Endothelial cell of umbilical vein (primary cell): Measurements from ENCODE around the gene RABEP2. TPM values are rescaled to one million over a fixed set of nuclear protein-coding genes. Genes with fewer than 3 reads are reported as not detected.

Source experiments
- BruUV-seq: library from RNA; stranded (reverse); fragments of 400-500 nt; replicated peaks from 2 replicates; lab custom pipeline; 2021; lab: Mats Ljungman, UMichigan
- CTCF ChIA-PET: fragments of 300-600, 350-600 bp; sonication (Branson Sonifier 250); formaldehyde crosslinking; loops from one replicate; lab custom pipeline; 2021; ENCODE audit warnings: antibody characterized with exemption, inconsistent platforms; lab: Charles Lee
- POLR2A ChIA-PET: fragments of 300-600, 350-600 bp; sonication (Branson Sonifier 250); formaldehyde crosslinking; loops from one replicate; lab custom pipeline; 2021; ENCODE audit warnings: antibody characterized with exemption, inconsistent platforms; lab: Charles Lee
- DNase-seq: peaks from one replicate; pipeline ENCODE4 v3.0.0-alpha.2; 2011; ENCODE audit warnings: low read depth, low spot score
- FAIRE-seq: peaks from 2 replicates; lab custom pipeline; 2011; peaks lifted over from hg19 to GRCh38; lab: Jason Lieb, UNC
- H2AFZ ChIP-seq: 2 replicates; pipeline ENCODE4 v1.6.0; 2012; ENCODE audit warnings: low read depth, low read length, control low read depth, inconsistent platforms
- H3K27ac ChIP-seq: 2 replicates; pipeline ENCODE4 v1.5.1; 2011; ENCODE audit warnings: low read depth, mild to moderate bottlenecking, control low read depth, low read length, moderate library complexity; ENCODE audit not compliant: insufficient read depth
- H3K27me3 ChIP-seq, 2 experiments: 2 replicates each; pipeline versions ENCODE4 v1.6.0 to v1.6.1; 2011; ENCODE audit warnings: low read length in 2 of 2, mixed read lengths in 1 of 2; ENCODE audit not compliant: control insufficient read depth in 2 of 2, insufficient read depth in 2 of 2
- H3K36me3 ChIP-seq, 2 experiments: 2 replicates in 1 of 2; 3 replicates in 1 of 2; pipeline ENCODE4 v1.5.1; 2011; ENCODE audit warnings: low read length in 2 of 2, mild to moderate bottlenecking in 1 of 2, moderate library complexity in 1 of 2; ENCODE audit not compliant: control insufficient read depth in 2 of 2, insufficient read depth in 2 of 2; ENCODE audit errors: extremely low read depth in 1 of 2
- H3K4me1 ChIP-seq: 3 replicates; pipeline ENCODE4 v1.5.1; 2011; ENCODE audit warnings: mild to moderate bottlenecking, low read length; ENCODE audit not compliant: control insufficient read depth, insufficient read depth; ENCODE audit errors: extremely low read depth
- H3K4me2 ChIP-seq: 2 replicates; pipeline ENCODE4 v1.6.1; 2011; ENCODE audit warnings: low read length, control low read depth, mixed read lengths; ENCODE audit not compliant: insufficient read depth
- H3K4me3 ChIP-seq, 3 experiments: fragments of 200-600 bp in 1 of 3; sonication (generic), shearing (Covaris generic) in 1 of 3; replicated peaks in 1 of 3; 2 replicates each; pipeline ENCODE4 v1.5.1; 2011 to 2016; ENCODE audit warnings: control low read depth in 3 of 3, low read length in 3 of 3, mild to moderate bottlenecking in 2 of 3, inconsistent platforms in 1 of 3, low read depth in 1 of 3, moderate library complexity in 1 of 3; ENCODE audit not compliant: insufficient read depth in 1 of 3
- H3K79me2 ChIP-seq: 2 replicates; pipeline ENCODE4 v1.6.0; 2012; ENCODE audit warnings: low read length, inconsistent platforms; ENCODE audit not compliant: control insufficient read depth, insufficient read depth
- H3K9ac ChIP-seq: replicated peaks from 2 replicates; pipeline ENCODE3; 2011; ENCODE audit warnings: low read length, control low read depth; ENCODE audit not compliant: insufficient read depth; ENCODE audit errors: extremely low read depth
- H3K9me1 ChIP-seq: replicated peaks from 3 replicates; pipeline ENCODE4 v1.6.0; 2011; ENCODE audit warnings: mild to moderate bottlenecking, low read length; ENCODE audit not compliant: control insufficient read depth, insufficient read depth; ENCODE audit errors: extremely low read depth
- H3K9me3 ChIP-seq: replicated peaks from 2 replicates; pipeline ENCODE4 v1.5.1; 2012; ENCODE audit warnings: low read length, inconsistent platforms; ENCODE audit not compliant: control insufficient read depth, insufficient read depth
- H4K20me1 ChIP-seq: replicated peaks from 2 replicates; pipeline ENCODE3; 2011; ENCODE audit warnings: mild to moderate bottlenecking, low read length; ENCODE audit not compliant: control insufficient read depth, insufficient read depth; ENCODE audit errors: extremely low read depth
- EZH2 ChIP-seq: IDR thresholded peaks from 2 replicates; pipeline ENCODE4 v1.6.1; 2012; ENCODE audit warnings: borderline replicate concordance, low read depth, mild to moderate bottlenecking, moderate library complexity, low read length, inconsistent platforms; ENCODE audit not compliant: severe bottlenecking
- FOS ChIP-seq: IDR thresholded peaks from 2 replicates; pipeline ENCODE4 v1.6.1; 2011; ENCODE audit warnings: mild to moderate bottlenecking, low read length, moderate library complexity, borderline replicate concordance; ENCODE audit not compliant: insufficient read depth
- GATA2 ChIP-seq: IDR thresholded peaks from 2 replicates; pipeline ENCODE4 v1.7.0; 2011; ENCODE audit warnings: low read depth, mild to moderate bottlenecking, moderate library complexity, mixed read lengths, low read length; ENCODE audit not compliant: insufficient read length, insufficient read depth
- JUN ChIP-seq: IDR thresholded peaks from 2 replicates; pipeline ENCODE4 v1.6.1; 2011; ENCODE audit warnings: borderline replicate concordance, low read depth; ENCODE audit not compliant: insufficient read length, insufficient read depth
- MYC ChIP-seq: IDR thresholded peaks from one replicate; pipeline ENCODE4 v1.6.1; 2011; ENCODE audit warnings: mild to moderate bottlenecking, low read depth, low read length
- POLR2A ChIP-seq: IDR thresholded peaks from 2 replicates; pipeline ENCODE4 v1.6.1; 2012; ENCODE audit warnings: low read depth, mild to moderate bottlenecking, control low read depth, low read length
- POLR2AphosphoS5 ChIP-seq: IDR thresholded peaks from 2 replicates; pipeline ENCODE4 v1.6.1; 2012; ENCODE audit warnings: low read depth, mild to moderate bottlenecking, control low read depth, low read length, moderate library complexity; ENCODE audit not compliant: insufficient read depth
- dilution Hi-C: fragments of 300-500 bp; cut with MboI; formaldehyde crosslinking; loops from one replicate; pipeline ENCODE4 v1.15.0; 2019; ENCODE audit warnings: low sequenced_read_pairs; ENCODE audit not compliant: extremely low pct_ligation_motif_present
- intact Hi-C: fragments of 100-400 bp; cut with micrococcal nuclease; formaldehyde crosslinking; loops from one replicate; pipeline ENCODE4 v1.10.0; 2022
- polyA plus RNA-seq, 4 experiments: library from polyadenylated mRNA; depleted of rRNA in 3 of 4; stranded (reverse) in 3 of 4; unstranded in 1 of 4; fragments of >200 nt; gene quantifications; 2 replicates each; pipeline versions ENCODE4 v1.2.1 to v1.2.3, GENCODE V29; 2011 to 2012; ENCODE audit warnings: missing spikeins in 1 of 4
- total RNA-seq: library from RNA; stranded (reverse); gene quantifications from 2 replicates; pipeline ENCODE4 v1.2.3, GENCODE V29; 2021
- TF ChIP-seq, protein P1 (sequence below), 2 donors: IDR thresholded peaks; 1 replicate in 1 of 2; 2 replicates in 1 of 2; pipeline ENCODE4 v1.5.1; 2011; ENCODE audit warnings: low read length in 2 of 2, mild to moderate bottlenecking in 2 of 2, moderate library complexity in 2 of 2, control low read depth in 1 of 2, inconsistent platforms in 1 of 2, low read depth in 1 of 2; ENCODE audit not compliant: insufficient read depth in 1 of 2; ENCODE audit errors: extremely low read depth in 1 of 2
- TF ChIP-seq, protein P2 (sequence below): IDR thresholded peaks from 2 replicates; pipeline ENCODE4 v1.6.1; 2011; ENCODE audit not compliant: insufficient read depth, insufficient read length

Gene RABEP2
- total and polyA plus RNA-seq, 2 donors (not counting 3 experiments of a cell fraction or from before 2014, with no cell fraction given): 25.9 to 37.4 TPM

DNA sequence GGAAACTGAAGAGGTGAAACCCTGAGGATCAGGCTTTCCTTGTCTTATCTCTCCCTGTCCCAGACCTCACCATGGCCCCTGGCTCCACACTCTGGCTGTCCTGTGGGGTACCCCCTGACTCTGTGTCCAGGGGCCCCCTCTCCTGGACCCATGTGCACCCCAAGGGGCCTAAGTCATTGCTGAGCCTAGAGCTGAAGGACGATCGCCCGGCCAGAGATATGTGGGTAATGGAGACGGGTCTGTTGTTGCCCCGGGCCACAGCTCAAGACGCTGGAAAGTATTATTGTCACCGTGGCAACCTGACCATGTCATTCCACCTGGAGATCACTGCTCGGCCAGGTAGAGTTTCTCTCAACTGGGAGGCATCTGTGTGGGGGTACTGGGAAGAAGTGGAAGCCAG, 8.1 kb upstream of the RABEP2 start:
- Histone ChIP-seq H3K4me1 (no peaks in the 10 kb centered on the region), H3K9me1 (no peaks in the 10 kb centered on the region), H3K9me3 (no peaks in the 10 kb centered on the region), H3K9ac (no peak overlapping the region), H3K79me2 (no peaks in the 10 kb centered on the region), H3K27me3 (no peaks in the 10 kb centered on the region), H3K4me2 (no peak overlapping the region), H4K20me1 (no peaks in the 10 kb centered on the region), H3K4me3 (no peak overlapping the region), H3K36me3 (no peaks in the 10 kb centered on the region), H3K27ac (no peak overlapping the region), H2AFZ (no peak overlapping the region)
- CTCF ChIA-PET: interaction anchor here (1.1 to 1.5 kb wide), 3 partner anchors 9 to 12 kb away, joined by 4 to 6 read pairs (median 5); no protein-coding TSS in a partner anchor
- no peak for FAIRE-seq
- intact Hi-C loops: no loop called here
- no peak for DNase-seq
- dilution Hi-C loops: no loop called here
- POLR2A ChIA-PET: no interaction called here
- no peak for TF ChIP-seq POLR2A
- TF ChIP-seq POLR2AphosphoS5: no peak
- TF ChIP-seq, protein P1, sequence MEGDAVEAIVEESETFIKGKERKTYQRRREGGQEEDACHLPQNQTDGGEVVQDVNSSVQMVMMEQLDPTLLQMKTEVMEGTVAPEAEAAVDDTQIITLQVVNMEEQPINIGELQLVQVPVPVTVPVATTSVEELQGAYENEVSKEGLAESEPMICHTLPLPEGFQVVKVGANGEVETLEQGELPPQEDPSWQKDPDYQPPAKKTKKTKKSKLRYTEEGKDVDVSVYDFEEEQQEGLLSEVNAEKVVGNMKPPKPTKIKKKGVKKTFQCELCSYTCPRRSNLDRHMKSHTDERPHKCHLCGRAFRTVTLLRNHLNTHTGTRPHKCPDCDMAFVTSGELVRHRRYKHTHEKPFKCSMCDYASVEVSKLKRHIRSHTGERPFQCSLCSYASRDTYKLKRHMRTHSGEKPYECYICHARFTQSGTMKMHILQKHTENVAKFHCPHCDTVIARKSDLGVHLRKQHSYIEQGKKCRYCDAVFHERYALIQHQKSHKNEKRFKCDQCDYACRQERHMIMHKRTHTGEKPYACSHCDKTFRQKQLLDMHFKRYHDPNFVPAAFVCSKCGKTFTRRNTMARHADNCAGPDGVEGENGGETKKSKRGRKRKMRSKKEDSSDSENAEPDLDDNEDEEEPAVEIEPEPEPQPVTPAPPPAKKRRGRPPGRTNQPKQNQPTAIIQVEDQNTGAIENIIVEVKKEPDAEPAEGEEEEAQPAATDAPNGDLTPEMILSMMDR (IDR thresholded peaks at IDR 0.05; ENCODE audit: extremely low read depth in 1 of 2, insufficient read depth in 1 of 2, low read depth in 1 of 2, low read length in 2 of 2): no peak
- no peak for TF ChIP-seq MYC
- TF ChIP-seq GATA2: no peak
- TF ChIP-seq FOS: no peak
- TF ChIP-seq EZH2: no peak
- TF ChIP-seq, protein P2, sequence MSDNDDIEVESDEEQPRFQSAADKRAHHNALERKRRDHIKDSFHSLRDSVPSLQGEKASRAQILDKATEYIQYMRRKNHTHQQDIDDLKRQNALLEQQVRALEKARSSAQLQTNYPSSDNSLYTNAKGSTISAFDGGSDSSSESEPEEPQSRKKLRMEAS: no peak
- TF ChIP-seq JUN: no peak
- BruUV-seq: no TSS peak
